Keratinocyte (primary cell): ENCODE results near the gene AHCY. TPM values are rescaled to one million over a fixed set of nuclear protein-coding genes. Genes with fewer than 3 reads are reported as not detected.

Experiments
- DNase-seq: peaks from one replicate; pipeline ENCODE4 v3.0.0-alpha.2; 2011; ENCODE audit warnings: low read depth, missing footprints, low spot score
- FAIRE-seq: peaks from 2 replicates; lab custom pipeline; 2011; peaks lifted over from hg19 to GRCh38; lab: Jason Lieb, UNC
- H2AFZ ChIP-seq: 2 replicates; pipeline ENCODE4 v1.6.0; 2012; ENCODE audit warnings: low read length, control low read depth, inconsistent platforms; ENCODE audit not compliant: control insufficient read depth
- H3K27ac ChIP-seq: 2 replicates; pipeline ENCODE4 v1.5.1; 2011; ENCODE audit warnings: low read length; ENCODE audit not compliant: control insufficient read depth, insufficient read depth
- H3K27me3 ChIP-seq: 3 replicates; pipeline ENCODE4 v1.6.0; 2011; ENCODE audit warnings: low read length; ENCODE audit not compliant: control insufficient read depth, insufficient read depth; ENCODE audit errors: extremely low read depth
- H3K36me3 ChIP-seq, 2 experiments: 2 replicates in 1 of 2; 3 replicates in 1 of 2; pipeline ENCODE4 v1.5.1; 2011; ENCODE audit warnings: low read length in 2 of 2, mild to moderate bottlenecking in 1 of 2; ENCODE audit not compliant: control insufficient read depth in 2 of 2, insufficient read depth in 2 of 2; ENCODE audit errors: extremely low read depth in 1 of 2
- H3K4me1 ChIP-seq: 3 replicates; pipeline ENCODE4 v1.5.1; 2011; ENCODE audit warnings: low read length; ENCODE audit not compliant: control insufficient read depth, insufficient read depth; ENCODE audit errors: extremely low read depth
- H3K4me2 ChIP-seq: 3 replicates; pipeline ENCODE4 v1.6.0; 2011; ENCODE audit warnings: low read depth, low read length; ENCODE audit not compliant: control insufficient read depth, insufficient read depth; ENCODE audit errors: extremely low read depth
- H3K4me3 ChIP-seq, 3 experiments: fragments of 200-600 bp in 1 of 3; sonication (generic) in 1 of 3; 2 replicates in 2 of 3; 3 replicates in 1 of 3; pipeline ENCODE4 v1.5.1; 2011 to 2016; ENCODE audit warnings: low read length in 3 of 3, mild to moderate bottlenecking in 3 of 3, control low read depth in 2 of 3, inconsistent platforms in 1 of 3, low read depth in 1 of 3, mixed read lengths in 1 of 3, mixed run types in 1 of 3, moderate library complexity in 1 of 3; ENCODE audit not compliant: control insufficient read depth in 2 of 3, insufficient read depth in 2 of 3; ENCODE audit errors: extremely low read depth in 1 of 3
- H3K79me2 ChIP-seq: 2 replicates; pipeline ENCODE4 v1.6.0; 2012; ENCODE audit warnings: low read length; ENCODE audit not compliant: control insufficient read depth, insufficient read depth
- H3K9ac ChIP-seq: 3 replicates; pipeline ENCODE4 v1.6.0; 2011; ENCODE audit warnings: low read length; ENCODE audit not compliant: control insufficient read depth, insufficient read depth; ENCODE audit errors: extremely low read depth
- H3K9me1 ChIP-seq: 3 replicates; pipeline ENCODE4 v1.6.0; 2011; ENCODE audit warnings: low read length; ENCODE audit not compliant: control insufficient read depth, insufficient read depth; ENCODE audit errors: extremely low read depth
- H3K9me3 ChIP-seq: 2 replicates; pipeline ENCODE4 v1.5.1; 2012; ENCODE audit warnings: low read depth, low read length; ENCODE audit not compliant: control insufficient read depth
- H4K20me1 ChIP-seq: 3 replicates; pipeline ENCODE4 v1.6.0; 2011; ENCODE audit warnings: low read length; ENCODE audit not compliant: control insufficient read depth, insufficient read depth; ENCODE audit errors: extremely low read depth
- CTCF ChIP-seq, 3 experiments: IDR thresholded peaks in 1 of 3; conservative IDR thresholded peaks in 1 of 3; optimal IDR thresholded peaks in 1 of 3; 2 replicates in 2 of 3; 3 replicates in 1 of 3; pipeline versions ENCODE3 to v1.5.1; 2011; ENCODE audit warnings: low read length in 3 of 3, mild to moderate bottlenecking in 3 of 3, moderate library complexity in 2 of 3, control low read depth in 1 of 3, inconsistent platforms in 1 of 3; ENCODE audit not compliant: insufficient read depth in 2 of 3; ENCODE audit errors: extremely low read depth in 1 of 3
- EZH2 ChIP-seq: IDR thresholded peaks from one replicate; pipeline ENCODE4 v1.6.1; 2012; ENCODE audit warnings: inconsistent platforms, mild to moderate bottlenecking, low read length, moderate library complexity
- dilution Hi-C: fragments of 300-500 bp; cut with MboI; formaldehyde crosslinking; loops from one replicate; pipeline ENCODE4 v1.7.0; 2020; ENCODE audit warnings: low sequenced_read_pairs; ENCODE audit not compliant: extremely low pct_ligation_motif_present
- polyA plus RNA-seq, 5 experiments: library from polyadenylated mRNA; depleted of rRNA in 3 of 5; stranded (reverse) in 3 of 5; stranded (forward) in 1 of 5; unstranded in 1 of 5; fragments of >200 nt; gene quantifications; 1 replicate in 1 of 5; 2 replicates in 3 of 5; 3 replicates in 1 of 5; pipeline versions ENCODE4 v1.2.1 to v1.2.3, GENCODE V29; 2011 to 2012; ENCODE audit warnings: missing spikeins in 2 of 5, low read depth in 1 of 5, low replicate concordance in 1 of 5

The AHCY gene
- polyA plus RNA-seq, 1 donor (not counting 4 experiments of a cell fraction or from before 2014, with no cell fraction given): 320 TPM

DNA sequence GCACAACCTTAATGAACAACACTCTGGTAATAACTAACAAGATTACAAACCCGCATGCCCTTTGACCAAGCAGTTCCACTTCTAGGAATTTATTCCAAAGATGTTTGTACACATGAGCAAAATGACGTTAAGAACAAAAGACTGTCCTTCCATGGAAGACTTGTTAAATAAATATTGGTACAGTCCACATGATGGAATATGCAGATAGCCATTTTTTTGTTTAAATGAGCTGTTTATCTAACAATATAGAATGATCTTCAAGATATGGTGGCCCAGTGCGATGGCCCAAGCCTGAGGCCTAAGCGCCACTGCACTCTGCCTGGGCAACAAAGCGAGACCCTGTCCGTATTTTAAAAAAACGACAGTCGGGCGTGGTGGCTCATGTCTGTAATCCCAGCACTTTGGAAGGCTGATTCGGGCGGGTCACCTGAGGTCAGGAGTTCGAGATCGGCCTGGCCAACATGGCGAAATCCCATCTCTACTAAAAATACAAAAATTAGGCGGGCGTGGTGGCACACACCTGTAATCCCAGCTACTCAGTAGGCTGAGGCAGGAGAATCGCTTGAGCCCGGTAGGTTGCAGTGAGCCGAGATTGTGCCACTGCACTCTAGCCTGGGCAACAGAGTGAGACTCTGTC lies 7.4 kb upstream of the AHCY start:
- H3K27ac ChIP-seq: no peak overlapping the region
- H3K4me2 ChIP-seq: no peak overlapping the region
- dilution Hi-C loops: no loop called here
- no peaks in the 10 kb centered on the region for H3K79me2 ChIP-seq
- no peak overlapping the region for H2AFZ ChIP-seq
- H3K9me3 ChIP-seq: peaks cover 2% of the 10 kb centered on the region
- H3K4me3 ChIP-seq: no peak overlapping the region
- no peaks in the 10 kb centered on the region for H4K20me1 ChIP-seq
- DNase-seq: no peak
- FAIRE-seq: no peak
- H3K27me3 ChIP-seq: no peaks in the 10 kb centered on the region
- no peak overlapping the region for H3K9ac ChIP-seq
- peaks cover 38% of the 10 kb centered on the region for H3K4me1 ChIP-seq
- no peak for TF ChIP-seq CTCF (optimal IDR thresholded peaks at IDR 0.05 in 1 of 3, IDR thresholded peaks at IDR 0.05 in 1 of 3, conservative IDR thresholded peaks at IDR 0.05 in 1 of 3; ENCODE audit: extremely low read depth in 1 of 3, insufficient read depth in 2 of 3, low read length in 3 of 3)
- TF ChIP-seq EZH2: no peak
- no peaks in the 10 kb centered on the region for H3K9me1 ChIP-seq
- no peaks in the 10 kb centered on the region for H3K36me3 ChIP-seq

- Histone ChIP-seq H3K9me1 (no peaks in the 10 kb centered on the region), H3K36me3 (no peaks in the 10 kb centered on the region), H3K4me3 (no peak overlapping the region), H3K9me3 (peaks cover 2% of the 10 kb centered on the region), H3K27ac (no peak overlapping the region), H4K20me1 (no peaks in the 10 kb centered on the region), H3K4me1 (peaks cover 36% of the 10 kb centered on the region), H3K79me2 (no peaks in the 10 kb centered on the region), H3K27me3 (no peaks in the 10 kb centered on the region), H3K4me2 (no peak overlapping the region), H3K9ac (no peak overlapping the region), H2AFZ (no peak overlapping the region)
- FAIRE-seq: no peak
- TF ChIP-seq EZH2: no peak
- DNase-seq: no peak
- dilution Hi-C loops: no loop called here
Observed at GRCh38 chr20:34309691-34310090, 6.5 kb upstream of the AHCY start.
